SH-SY5Y (cell line): Measurements from ENCODE around the gene FBXL7.

Experiments
- GATA2 ChIP-seq: IDR thresholded peaks from 2 replicates; pipeline ENCODE4 v1.6.1; 2011; ENCODE audit warnings: mild to moderate bottlenecking, low read depth, low read length
- GATA3 ChIP-seq: IDR thresholded peaks from 2 replicates; pipeline ENCODE4 v1.6.1; 2011; ENCODE audit warnings: low read depth, mild to moderate bottlenecking, low read length, moderate library complexity

GRCh38 chr5:15598294-15598902 is 98.4 kb downstream of the FBXL7 start:
- TF ChIP-seq GATA2: no peak
- no peak for TF ChIP-seq GATA3
